Cardiac septum (tissue), 1 donor: ENCODE results near the gene HHIPL1. TPM values are rescaled to one million over a fixed set of nuclear protein-coding genes. Genes with fewer than 3 reads are reported as not detected.

Source experiments
- DNase-seq: peaks from one replicate; pipeline ENCODE4 v3.0.0-alpha.2; 2020; ENCODE audit warnings: low spot score
- intact Hi-C: fragments of 100-400 bp; cut with DNase I; formaldehyde crosslinking; loops from one replicate; pipeline ENCODE4 v1.14.0; 2022
- total RNA-seq: library from RNA; stranded (reverse); fragmentation: NEBNext Ultra II Directional; extraction: Animal tissue kit (Norgen Biotek cat#: 25700); gene quantifications from one replicate; pipeline ENCODE4 v1.2.1, GENCODE V29; 2021
- donor health status: DM: no; HTN: no; CAD: no.

The HHIPL1 gene
- total RNA-seq, 1 donor from 2014 or later, result 1.9 TPM

DNA sequence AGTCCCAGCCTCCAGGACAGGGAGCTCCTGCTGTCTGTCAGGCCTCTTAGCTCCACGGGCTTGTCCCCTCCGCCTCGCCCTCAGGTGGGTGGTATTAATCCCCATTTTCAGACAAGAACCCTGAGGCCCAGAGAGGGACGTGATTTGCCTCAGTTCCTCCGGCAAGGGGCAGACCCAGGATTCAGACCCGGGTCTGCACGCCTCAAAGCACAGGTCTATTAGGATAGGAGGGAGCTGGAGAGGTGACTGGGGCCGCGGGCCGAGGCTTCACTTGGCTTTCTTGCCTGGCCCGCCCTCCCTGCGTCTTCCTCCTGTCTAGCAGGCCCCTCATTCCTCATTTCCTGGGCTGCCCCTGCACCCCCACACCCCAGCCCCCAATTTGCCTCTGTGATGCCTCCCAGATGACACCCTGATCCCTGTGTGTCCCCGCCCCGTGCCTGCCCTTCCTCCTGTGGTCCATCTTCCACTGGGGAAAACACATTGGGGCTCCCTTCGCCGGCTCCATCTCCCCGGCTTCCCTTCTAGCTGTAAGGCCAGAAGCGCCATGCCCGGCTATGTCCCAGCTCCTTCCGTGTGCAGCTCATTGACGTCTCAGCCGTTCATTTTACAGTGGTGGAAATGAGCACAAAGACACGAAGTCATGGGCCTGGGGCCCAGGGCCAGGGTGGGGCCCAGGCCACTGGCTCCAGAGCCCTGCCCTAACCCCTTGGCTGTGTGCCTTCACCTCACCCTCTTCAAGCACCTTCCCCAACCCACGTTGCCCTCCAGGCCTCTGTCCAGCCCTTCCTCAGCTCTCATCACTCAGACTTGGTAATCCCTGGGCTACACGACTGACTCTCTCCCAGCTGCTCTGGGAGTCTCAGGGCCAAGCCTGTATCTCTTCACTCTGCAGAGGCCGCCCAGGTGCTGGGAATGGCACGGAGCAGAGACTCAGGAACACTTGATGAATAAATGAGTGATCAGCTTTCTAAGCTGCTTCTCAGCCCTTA lies 23.7 kb downstream of the HHIPL1 start:
- no peak for DNase-seq
- intact Hi-C loops, result no loop called here

DNA sequence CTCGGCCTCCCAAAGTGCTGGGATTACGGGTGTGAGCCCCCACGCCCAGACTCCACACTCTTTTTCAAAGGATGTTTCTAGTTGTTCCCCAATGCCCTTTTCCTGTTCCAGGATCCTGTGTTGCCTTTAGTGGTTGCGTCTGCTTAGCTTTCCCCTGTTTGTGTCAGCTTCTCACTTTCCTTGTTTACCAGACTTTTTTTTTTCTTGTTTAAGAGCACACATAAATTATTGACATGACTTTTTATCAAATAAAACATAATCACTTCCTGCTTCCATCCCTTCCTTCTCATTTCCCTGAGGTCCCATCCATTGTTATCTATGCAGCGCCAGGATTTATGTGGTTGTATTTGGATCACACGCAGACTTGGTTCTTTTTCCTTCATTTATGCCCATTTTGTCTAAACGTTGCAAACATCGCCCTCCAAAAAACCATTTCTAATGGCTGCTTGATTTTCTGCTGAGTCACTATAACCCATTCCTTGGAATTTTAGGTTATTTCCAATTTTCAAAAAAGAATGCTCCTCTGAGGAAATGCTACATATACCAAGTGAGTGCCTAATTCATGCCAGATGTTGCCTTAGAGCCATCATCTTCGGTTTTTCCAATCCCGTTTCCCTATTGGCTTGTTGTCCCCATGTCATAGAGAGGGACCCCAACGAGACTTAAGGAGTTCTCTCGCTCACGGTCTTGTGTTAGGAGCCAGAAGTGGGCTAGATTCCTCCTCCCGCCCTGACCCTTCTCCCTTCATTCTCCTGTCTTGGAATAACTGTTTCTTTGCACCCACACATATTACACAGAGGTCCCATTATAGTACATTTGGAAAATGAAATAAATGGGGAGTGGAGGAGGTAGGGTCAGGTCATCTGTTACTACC lies 25.7 kb downstream of the HHIPL1 start:
- DNase-seq, result no peak
- intact Hi-C loops, result no loop called here

DNA sequence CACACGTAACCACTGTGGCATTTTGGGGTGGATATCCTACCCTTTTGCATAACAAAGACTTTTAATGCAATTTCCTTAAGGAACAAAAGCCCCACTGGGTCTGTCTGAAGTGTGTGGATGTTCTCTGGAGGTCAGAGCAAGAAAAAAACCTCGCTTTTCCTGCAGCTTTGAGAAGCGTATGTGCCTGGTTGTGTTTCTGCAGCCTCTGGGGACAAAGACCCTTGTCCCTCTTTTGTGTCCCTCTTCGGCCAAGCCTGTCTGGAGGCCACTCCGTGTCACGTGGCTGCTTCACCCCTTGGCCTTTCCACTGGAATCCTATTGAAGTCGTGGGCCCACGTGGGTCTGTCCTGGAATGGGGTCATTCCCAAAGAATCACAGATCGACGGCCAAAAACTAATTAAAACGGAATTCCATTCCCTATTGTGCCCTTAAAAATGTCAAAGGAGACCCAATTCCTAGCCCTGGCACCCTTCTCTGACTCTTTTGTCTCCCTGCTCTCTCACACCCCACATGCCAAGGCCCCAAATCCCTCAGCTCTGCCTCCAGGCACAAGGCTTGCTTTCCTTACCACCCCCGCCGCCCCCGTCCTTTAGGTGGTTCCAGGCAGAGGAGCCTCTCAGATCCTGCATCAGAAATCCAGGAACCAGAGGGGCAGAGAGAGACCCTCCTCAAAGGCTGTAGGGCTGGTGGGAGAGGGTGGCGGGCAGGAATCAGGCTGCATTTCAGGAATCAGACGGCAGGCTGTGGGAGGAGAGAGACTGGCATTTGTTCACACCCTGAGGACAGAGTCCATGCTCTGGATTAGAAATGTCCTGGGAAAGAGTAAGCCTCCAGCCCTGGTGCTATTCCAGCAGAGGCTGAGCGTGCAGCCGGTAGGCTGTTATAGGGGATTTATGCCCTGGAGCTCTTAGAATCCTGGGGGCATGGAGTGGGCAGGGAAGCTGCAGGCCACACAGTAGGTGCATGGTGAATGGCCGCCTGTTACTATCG lies 26.6 kb downstream of the HHIPL1 start:
- intact Hi-C loops, result no loop called here
- no peak for DNase-seq

DNA sequence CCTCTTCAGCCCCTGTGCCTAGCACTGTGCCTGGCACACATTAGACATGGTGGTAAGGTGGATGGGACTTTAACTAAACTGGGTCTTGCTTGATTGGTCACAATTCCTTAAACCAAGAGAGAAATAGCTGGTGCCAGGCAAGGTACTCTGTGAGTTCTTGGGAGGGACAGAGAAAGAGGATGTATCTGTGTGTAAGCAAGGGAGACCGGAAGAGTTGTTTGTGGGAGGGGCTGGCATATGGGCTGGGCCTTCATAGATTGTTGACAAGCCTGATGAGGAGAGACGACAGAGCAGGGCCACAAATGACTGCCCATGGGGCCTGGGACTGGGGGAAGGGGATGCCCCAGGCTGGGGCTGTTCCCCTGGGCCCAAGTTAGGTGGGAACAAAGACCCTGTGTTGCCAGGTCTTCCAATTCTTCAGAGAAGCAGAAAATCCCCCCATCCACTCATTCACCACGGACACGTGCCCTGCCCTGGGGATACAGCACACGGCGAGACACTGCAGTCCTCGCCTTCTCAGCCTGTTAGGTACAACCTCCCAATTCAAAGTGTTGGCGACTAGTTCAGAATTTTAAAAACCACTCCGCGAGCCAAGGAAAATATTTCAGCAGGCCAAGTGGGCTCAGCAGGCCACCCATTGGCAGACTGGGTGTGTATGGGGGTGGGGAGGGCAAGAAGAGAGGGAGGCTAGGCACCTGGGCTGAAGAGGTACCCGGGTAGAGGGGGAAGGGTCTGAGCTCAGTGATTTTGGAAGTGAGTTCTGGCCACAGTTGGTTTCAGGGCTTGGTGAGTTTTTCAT lies 27.8 kb downstream of the HHIPL1 start:
- intact Hi-C loops, result no loop called here

DNA sequence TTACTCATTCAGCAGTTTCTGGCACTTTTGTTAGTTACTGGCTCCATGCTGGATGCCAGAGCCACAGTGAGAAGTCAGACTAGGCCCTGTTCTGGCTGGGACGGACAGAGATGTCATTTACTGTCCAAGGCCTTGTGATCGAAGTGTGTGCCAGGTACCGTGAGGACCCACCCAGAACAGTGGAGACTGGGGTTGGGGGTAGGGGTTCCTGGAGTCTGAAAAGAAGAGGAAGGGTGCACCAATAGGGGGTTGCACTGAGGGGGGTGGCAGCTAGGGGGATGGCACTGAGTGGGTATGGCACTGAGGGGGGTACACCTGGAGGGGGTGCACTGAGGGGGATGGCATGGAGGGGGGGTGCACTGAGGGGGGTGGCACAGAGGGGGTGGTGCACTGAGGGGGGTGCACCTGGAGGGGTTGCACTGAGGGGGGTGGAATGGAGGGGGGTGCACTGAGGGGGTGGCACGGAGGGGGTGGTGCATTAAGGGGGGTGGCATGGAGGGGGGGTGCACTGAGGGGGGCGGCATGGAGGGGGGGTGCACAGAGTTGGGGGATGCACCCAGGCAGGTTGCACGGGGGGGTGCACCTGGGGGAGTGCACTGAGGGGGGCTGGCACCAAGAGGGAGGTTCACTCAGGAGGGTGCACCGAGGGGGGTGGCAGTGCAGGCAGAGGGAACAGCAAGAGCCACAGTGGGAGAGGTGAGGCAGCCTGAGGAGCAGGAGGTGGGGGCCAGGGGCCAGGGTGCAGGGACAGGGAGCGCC lies 28.6 kb downstream of the HHIPL1 start:
- intact Hi-C loops, result no loop called here
- no peak for DNase-seq

More for the DNA sequence above, 27.8 kb downstream of the HHIPL1 start:
- DNase-seq, result no peak

DNA sequence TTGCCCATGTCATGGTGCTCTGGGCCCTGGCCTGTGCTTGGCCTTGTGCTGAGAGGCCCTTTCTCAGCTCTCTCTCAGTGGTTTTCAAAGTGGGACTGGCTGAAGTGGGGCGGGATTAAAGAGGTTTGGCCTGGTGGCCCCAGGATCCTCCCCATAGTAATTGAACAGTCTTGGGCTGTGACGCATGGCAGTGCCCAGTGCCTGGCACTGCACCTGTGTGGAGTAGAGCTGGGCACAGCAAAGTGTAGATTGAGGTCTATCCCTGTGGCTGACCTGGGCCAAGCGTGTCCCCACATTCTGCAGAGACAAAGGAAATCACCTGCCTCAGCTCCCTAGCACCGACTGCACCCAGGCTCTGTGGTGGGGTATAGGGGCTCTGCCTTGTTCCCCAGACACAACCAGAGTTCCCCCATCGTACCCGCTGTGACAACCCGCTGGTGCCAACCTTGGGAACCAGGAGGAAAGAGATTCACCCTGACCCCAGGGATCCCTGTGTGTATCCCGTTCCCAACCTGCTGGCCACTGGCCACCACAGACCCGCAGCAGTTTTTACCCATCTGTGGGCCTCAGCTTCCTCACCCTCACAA lies 29.2 kb downstream of the HHIPL1 start:
- no peak for DNase-seq
- intact Hi-C loops, result no loop called here

DNA sequence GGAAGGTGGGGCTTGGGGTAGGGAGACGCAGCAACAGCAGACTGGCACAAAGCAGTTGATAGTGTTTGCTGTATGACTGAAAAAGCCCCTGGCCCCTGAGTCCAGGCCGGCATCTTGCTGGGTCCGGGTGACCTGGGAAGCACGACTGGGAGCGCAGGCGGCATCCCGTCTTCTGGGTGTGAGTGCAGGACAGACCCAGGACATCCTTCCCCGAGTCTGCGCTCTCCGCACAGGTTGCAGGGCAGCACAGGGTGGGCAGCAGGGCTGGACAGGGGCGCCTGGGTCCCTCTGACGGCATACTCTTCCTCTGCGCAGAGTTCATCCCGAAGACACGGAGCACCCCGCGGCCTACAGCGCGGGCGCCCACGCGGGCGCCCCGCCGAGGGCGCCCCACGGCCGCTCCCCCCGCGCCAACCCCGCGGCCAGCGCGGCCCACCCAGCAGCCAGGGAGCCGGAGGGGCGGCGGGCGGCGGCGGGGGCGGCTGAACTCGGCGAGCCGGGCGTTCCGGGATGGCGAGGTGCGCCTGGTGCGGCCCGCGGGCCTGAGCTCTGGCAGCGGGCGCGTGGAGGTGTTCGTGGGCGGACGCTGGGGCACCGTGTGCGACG lies 29.9 kb downstream of the HHIPL1 start:
- intact Hi-C loops, result no loop called here

DNA sequence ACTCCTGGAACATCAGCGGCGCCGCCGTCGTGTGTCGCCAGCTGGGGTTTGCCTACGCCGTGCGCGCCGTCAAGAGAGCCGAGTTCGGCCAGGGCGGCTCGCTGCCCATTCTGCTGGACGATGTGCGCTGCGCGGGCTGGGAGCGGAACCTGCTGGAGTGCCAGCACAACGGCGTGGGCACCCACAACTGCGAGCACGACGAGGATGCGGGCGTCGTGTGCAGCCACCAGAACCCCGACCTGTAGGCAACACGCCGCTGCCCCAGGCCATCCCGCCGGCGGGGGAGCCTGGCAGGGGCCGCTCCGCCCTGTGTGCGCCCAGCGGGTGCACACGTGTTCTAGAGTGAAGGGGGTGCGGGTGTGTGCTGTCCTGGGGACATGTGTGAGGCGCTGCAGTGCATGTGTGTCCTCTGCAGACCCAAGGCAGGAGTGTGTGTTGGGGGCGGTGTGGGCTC lies 30.5 kb downstream of the HHIPL1 start:
- intact Hi-C loops, result no loop called here
- DNase-seq, result no peak

More for the DNA sequence above, 29.9 kb downstream of the HHIPL1 start:
- no peak for DNase-seq

DNA sequence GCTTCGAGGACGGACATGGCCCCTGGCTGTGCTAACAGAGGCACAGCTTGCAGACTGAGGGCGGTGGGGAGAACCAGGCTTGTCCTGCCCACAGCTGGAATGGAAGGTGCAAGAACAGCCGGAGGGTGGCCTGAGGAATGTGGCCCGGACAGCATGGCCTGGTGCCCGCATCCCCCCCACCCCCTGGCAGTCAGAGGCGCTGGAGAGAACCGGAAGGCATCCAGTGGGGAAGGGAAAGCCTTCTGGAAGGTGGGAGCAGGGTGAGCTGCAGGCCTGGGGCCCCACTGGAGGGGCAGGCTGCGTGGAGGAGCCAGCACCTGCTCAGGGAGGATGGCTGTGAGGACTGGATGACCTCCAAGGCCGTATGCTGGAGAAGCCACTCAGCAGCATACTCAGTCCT lies 31.0 kb downstream of the HHIPL1 start:
- DNase-seq, result no peak
- intact Hi-C loops, result no loop called here

DNA sequence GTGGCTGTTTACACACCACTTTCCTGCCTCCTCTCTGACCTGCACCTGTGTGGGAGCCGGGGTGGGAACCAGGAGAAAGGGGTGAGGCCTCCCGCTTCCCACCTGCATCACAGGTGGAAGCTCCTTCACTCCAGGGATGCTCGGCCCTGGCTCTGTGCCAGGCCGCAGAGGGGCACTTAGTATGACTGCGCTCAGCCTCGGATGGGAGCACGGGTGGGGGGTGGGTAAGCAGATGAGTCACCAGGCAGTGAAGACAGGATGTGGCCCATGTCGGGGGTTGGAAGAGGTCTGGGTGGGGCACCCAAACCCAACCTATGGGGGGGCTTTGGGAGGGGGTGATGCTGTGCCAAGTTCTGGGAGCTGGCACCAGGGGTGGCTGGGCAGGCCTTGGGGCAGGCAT lies 31.7 kb downstream of the HHIPL1 start:
- no peak for DNase-seq
- intact Hi-C loops, result no loop called here

DNA sequence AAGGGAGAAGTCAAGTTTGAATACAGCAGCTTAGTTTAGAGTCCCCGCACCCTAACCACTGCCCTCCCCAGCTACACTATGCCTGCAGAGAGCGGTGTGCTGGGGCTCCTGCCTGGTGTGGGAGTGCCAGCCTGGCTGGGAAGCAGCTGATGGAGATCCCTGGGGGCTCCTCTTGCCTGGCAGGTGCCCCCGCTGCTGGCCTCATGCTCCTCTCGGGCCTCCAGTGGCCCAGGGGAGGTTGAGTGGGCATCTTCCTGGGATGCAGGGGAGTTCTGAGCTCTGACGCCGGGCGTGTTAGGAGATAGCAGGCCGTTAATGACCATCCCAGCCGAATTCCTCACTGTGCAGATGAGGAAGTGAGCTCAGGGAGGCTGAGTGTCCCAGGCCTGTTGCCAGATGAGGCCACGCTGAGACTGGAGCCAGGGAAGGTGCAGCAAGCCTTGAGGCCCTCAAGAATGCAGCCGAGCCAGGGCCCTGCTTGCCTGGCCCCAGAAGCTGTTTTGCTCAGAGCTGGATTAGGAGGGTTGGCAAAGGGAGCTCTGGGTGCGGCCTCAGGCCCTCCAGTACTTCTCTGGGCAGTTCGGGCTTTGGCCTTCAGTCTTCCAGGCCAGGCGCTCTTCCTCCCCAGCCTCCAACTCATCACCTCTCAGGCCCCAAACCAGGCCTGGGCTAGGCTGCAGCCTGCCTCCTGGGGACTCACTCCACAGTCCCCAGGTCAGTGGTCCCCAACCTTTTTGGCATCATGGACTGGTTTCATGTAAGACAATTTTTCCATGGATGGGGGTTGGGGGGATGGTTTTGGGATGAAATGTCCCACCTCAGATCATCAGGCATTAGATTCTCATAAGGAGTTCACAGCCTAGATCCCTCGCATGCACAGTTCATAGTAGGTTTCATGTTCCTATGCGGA lies 32.6 kb downstream of the HHIPL1 start:
- peak; percentile 68 for DNase-seq
- intact Hi-C loops, result no loop called here

DNA sequence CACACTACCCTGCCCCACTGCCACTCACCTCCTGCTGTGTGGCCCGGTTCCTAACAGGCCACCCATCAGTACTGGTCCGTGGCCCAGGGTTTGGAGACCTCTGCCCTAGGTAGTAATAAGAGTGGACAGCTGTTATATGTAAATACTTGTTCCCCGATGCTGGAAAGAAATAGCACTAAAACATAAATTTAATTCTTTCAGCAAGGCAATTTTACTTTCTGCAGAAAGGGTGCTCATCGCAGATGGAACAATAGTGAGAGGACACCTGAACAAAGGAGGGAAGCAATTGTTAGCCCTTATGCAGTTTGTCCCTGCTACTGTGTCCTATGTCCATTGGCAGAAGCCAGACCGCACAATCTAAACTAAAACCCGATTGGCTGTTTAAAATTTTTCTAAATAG lies 33.3 kb downstream of the HHIPL1 start:
- intact Hi-C loops, result no loop called here
- peak; percentile 20 for DNase-seq

DNA sequence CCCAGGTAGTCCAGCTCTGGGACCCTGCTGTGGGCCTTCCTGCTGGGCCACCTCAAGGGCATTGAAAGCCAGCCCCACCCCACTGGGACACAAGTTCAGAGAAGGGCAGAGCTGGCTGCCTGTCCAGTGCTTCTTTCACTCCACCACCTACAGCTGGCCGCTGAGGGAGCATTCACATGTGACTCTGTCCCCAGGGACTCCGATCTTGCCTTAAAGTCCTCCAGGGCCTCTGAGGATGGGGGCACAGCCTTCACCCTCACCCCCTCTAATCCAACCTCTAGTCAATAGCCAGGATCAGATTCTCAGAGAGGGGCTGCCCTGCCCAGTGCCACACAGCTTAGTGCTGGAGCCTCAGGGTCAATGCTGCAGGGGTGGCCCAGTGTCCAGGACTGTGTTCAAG lies 34.2 kb downstream of the HHIPL1 start:
- intact Hi-C loops, result no loop called here
- peak; percentile 72 for DNase-seq

DNA sequence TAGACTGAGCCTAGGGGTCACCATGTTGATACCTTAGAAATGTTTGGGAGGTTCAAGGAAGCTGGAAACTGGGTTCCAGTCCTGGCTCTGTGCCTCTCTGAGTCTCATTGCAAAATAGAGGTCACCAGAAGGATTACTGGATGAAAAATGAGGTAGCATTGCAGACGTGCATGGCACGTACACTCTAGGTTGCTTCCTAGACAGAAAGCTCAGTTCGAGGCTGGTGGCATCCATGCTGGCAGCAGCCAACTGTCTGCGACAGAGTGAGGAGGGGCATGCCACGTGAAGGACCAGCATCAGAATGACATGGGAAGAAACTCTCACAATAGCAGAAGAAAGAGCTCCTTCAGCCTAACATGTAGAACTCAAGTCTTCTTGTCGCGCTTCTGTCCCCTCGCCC lies 34.6 kb downstream of the HHIPL1 start:
- intact Hi-C loops, result no loop called here
- peak; percentile 24 for DNase-seq

DNA sequence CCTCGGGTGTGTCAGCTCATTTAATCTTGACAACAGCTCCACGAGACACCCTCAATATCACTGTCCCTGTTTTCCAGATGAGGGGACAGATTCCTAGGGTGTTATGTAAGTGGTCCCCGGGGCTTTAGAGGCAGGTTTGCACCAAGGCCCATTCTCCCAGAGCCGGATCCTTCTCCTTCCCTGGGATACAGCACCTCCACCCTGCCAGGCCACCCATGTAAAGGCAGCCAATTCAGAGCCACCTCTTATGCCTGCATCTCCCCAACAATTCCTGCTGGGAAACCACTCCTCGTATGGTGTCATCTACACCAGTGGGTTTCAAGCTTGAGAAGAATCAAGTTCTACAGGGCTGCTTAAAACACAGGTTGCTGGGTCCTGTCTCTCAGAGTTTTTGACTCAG lies 35.1 kb downstream of the HHIPL1 start:
- intact Hi-C loops, result loop anchor here (5.0 kb wide), 3 partner anchors 52 to 163 kb away; partner anchors contain the start of gene EML1
- peak; percentile 55 for DNase-seq
